ENCODE measurements around the gene BAD. TPM values are rescaled to one million over a fixed set of nuclear protein-coding genes. Genes with fewer than 3 reads are reported as not detected.

The BAD gene
- total RNA-seq, 3 donors from 2014 or later = 27.6 to 38.8 (median 36.6) TPM

DNA sequence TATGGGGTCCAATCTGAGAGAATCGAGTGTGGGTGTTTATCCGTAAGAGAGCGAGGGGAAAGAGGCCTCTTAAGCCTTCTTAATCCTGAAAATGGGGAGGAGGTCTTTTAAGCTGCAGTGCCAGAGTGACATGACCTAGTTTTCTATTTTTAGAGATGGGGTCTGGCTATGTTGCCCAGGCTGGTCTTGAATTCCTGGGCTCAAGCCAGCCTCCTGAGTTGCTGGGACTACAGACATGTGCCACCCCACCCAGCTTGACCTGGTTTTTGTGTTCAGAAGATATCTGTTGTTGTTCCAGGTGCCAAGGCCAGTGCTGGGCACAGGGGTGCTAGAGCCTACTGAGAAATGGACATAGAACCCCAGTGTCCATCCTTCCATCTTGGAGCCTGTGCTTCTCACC lies 1.4 kb downstream of the BAD start:
- Mint-ChIP-seq H3K4me1 (ENCODE audit: low read depth) (peaks cover 14% of the 10 kb centered on the region), H3K27me3 (ENCODE audit: low read depth) (no peaks in the 10 kb centered on the region), H3K9me3 (no peaks in the 10 kb centered on the region), H3K4me3 (peak overlapping the region; percentile 49), H3K36me3 (ENCODE audit: insufficient read depth) (peaks cover 10% of the 10 kb centered on the region)
- ATAC-seq = no peak
- DNase-seq = no peak

DNA sequence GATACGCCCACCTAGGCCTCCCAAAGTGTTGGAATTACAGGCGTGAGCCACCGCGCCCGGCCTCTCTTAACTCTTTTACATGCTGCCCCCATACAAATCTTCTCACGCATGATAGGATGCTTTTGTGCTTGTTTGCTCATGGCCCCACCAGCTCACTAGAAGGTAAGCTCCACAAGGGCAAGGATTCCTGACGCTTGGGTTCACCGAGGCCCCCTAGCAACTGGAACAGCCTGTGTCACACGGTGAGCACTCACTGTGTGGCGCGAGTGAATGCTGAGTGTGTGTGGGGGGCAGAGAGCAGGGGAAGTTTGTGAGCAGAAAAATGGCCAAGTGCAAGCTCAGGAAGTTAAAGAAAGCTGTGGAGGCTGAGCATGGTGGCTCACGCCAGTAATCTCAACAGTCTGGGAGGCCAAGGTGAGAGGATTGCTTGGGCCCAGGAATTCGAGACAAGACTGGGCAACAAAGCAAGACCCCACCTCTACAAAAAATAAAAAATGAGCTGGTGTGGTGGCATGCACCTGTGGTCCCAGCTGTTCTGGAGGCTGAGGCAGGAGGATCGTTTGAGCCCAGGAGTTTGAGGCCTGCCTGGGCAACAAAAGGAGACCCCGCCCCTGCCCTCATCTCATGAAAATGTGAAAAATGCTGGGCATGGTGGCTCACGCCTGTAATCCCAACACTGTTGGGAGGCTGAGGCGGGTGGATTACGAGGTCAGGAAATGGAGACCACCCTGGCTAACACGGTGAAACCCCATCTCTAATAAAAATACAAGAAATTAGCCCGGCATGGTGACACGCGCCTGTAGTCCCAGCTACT lies 2.3 kb downstream of the BAD start:
- Mint-ChIP-seq H3K27me3 (ENCODE audit: low read depth) (no peaks in the 10 kb centered on the region), H3K4me3 (no peak overlapping the region), H3K36me3 (ENCODE audit: insufficient read depth) (peaks cover 10% of the 10 kb centered on the region), H3K4me1 (ENCODE audit: low read depth) (peaks cover 14% of the 10 kb centered on the region), H3K9me3 (no peaks in the 10 kb centered on the region)
- DNase-seq (no peak), ATAC-seq (no peak)

DNA sequence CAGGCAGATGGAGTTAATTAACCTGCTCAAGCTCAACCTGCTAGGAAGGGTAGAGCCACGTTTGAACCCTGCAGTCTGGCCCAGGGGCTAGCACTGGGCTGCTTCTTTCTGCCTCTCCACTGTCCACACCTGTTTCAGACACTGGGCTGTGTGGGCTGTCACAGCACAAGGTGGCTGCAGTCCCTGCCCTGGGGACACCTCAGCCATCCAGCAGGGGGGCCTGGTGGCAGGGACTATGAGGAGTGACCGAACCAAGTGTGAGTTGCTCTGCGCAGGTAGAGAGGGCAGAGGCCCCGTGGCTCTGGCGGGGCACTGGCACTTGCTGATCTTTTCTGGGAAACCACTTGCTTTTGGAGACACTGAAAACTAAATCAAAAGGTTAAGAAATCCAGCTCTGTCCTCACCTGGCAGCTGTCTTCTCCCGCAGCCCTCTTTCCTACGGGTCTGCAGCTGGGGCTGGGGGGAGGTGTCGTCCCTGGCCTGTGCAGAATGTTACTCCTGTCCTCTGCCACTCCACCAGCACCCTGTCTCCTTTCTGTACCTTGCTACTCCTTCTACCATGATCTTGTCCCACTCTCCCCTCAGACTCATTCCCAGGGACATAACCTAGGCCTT lies 5.8 kb downstream of the BAD start:
- Mint-ChIP-seq H3K36me3 (ENCODE audit: insufficient read depth) (peaks cover 10% of the 10 kb centered on the region), H3K4me3 (no peak overlapping the region), H3K27me3 (ENCODE audit: low read depth) (no peaks in the 10 kb centered on the region), H3K4me1 (ENCODE audit: low read depth) (peaks cover 9% of the 10 kb centered on the region), H3K9me3 (no peaks in the 10 kb centered on the region)
- ATAC-seq = no peak
- no peak for DNase-seq

DNA sequence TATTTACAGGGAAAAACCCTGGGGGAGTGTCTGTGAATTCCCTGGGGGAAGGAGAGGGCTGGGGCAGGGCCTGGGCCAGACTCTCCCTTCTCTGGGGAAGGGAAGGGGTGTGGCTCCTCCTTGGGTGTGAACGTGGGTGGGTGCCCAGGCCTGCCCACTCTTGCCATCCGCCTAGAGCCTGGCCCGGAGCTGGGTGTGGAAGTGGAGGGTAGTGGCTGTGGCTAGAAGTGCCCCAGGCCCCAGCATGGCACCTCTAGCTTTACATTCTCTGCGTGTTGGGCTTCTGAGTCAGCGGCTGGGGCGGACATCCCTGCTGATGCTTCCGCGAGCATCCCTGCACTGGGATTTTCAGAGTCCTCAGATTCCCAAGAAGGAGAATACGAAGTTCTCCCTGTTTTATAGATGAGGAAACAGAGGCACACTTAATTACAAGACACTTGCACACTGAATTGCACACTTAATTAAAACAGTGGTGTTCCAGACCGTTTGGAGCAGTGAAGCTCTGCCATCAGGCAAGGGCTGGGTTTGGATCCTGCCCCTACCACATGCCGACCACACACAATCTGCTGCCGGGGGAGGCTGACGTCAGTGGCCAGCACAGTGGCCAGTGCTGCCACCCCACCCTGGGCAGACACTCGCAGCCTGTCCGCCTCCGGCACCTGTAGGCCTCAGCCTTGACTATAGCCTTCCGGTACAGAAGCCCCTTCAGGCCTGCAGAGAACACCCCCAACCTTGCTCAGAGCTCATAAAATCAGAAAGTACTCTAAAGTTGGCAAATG lies 7.6 kb downstream of the BAD start:
- Mint-ChIP-seq H3K27me3 (ENCODE audit: low read depth) (no peaks in the 10 kb centered on the region), H3K9me3 (no peaks in the 10 kb centered on the region), H3K4me1 (ENCODE audit: low read depth) (peaks cover 5% of the 10 kb centered on the region), H3K36me3 (ENCODE audit: insufficient read depth) (peaks cover 10% of the 10 kb centered on the region), H3K4me3 (no peak overlapping the region)
- no peak for DNase-seq
- ATAC-seq = no peak

DNA sequence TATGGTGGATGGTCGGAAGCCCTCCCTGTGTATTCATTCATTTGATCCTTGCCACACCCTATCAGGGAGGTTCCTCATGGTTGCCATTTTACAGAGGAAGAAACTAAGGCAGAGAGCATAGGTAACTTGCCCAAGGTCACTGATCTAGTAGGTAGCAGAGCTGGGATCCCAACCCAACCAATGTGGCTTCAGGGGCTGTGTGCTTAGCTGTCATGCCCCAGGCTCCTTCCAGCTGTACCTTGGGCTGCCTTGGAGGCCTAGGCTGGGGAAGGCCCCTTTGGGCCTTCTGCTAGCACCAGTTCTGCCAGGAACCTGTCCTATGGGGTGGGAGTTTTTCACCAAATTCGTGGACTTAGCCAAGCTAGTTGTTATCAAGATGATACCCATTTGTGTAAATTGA lies 8.6 kb downstream of the BAD start:
- Mint-ChIP-seq H3K4me1 (ENCODE audit: low read depth) (peaks cover 2% of the 10 kb centered on the region), H3K36me3 (ENCODE audit: insufficient read depth) (peaks cover 4% of the 10 kb centered on the region), H3K27me3 (ENCODE audit: low read depth) (no peaks in the 10 kb centered on the region), H3K9me3 (no peaks in the 10 kb centered on the region), H3K4me3 (no peak overlapping the region)
- DNase-seq = no peak
- ATAC-seq = no peak

DNA sequence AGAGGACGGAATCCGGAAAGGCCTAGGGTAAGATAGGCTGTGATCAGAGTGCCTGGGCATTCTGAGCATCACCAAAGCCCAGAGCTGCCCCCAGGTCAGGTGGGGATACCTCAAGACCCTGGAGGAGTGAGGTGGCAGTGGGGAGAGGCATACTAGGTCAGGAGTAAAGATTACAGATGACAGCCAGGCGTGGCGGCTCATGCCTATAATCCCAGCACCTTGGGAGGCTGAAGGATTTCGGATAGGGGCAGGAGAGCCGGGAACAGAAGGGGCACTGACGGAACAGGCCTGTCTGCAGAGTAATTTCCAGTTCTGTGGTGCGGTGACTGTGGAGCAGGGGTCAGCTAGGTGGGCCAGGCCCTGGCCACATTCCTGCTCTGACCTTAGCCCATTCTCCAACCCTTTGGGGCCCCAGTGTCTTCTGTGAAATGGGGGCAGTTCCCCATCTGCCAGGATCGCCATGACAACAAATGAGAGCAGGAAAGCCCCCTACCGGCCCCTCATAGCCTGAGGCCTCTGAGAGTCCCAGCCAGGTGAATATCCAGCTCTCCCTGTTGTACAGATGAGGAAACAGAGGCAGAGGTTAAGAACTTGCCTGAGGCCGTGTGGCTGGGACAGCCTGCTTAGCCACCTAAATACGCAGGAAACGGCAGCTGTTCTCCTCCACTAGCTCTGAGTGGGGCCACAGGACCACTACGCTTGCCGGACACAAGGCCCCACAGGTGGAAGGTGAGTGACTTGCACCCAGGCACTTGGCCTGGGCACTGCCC lies 9.2 kb downstream of the BAD start:
- Mint-ChIP-seq H3K4me3 (no peak overlapping the region), H3K4me1 (ENCODE audit: low read depth) (peaks cover 3% of the 10 kb centered on the region), H3K9me3 (no peaks in the 10 kb centered on the region), H3K27me3 (ENCODE audit: low read depth) (no peaks in the 10 kb centered on the region), H3K36me3 (ENCODE audit: insufficient read depth) (peaks cover 4% of the 10 kb centered on the region)
- no peak for DNase-seq
- ATAC-seq = no peak

DNA sequence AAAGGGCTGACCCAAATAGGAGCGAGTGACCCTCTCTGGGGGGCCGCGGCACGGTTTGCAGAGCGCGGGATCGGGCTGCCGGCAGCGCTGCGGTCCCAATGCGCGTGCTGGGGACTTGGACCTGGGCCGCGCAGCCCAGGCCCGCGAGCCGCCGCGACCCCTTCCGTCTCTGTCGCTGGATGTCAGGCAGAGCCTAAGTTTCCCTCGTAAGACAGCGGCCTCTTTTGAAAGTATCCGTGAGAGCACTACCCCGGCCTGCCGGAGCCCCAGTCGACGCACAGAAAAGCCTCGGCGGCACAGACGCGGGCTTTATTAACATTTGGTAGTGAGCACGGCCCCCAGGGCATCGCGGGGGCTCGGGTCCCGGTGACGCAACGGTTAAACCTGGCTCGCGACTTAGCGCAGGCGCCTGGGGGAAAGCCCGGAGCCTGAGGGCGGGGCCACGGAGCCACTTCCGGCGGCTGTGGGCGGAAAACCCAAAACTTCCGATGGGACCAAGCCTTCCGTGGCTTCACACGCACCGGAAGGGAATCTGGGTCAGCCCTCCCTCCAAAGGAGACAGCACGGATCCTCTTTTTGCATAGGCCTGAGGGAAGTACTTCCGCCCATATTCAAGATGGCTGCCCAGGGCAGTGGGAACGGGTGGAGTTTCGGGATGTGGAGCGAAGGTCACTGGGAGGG lies 14.8 kb downstream of the BAD start:
- ATAC-seq (peak; percentile 83 to 85), DNase-seq (peak; percentile 97)
- H3K27me3 Mint-ChIP-seq (ENCODE audit: low read depth) = no peaks in the 10 kb centered on the region

DNA sequence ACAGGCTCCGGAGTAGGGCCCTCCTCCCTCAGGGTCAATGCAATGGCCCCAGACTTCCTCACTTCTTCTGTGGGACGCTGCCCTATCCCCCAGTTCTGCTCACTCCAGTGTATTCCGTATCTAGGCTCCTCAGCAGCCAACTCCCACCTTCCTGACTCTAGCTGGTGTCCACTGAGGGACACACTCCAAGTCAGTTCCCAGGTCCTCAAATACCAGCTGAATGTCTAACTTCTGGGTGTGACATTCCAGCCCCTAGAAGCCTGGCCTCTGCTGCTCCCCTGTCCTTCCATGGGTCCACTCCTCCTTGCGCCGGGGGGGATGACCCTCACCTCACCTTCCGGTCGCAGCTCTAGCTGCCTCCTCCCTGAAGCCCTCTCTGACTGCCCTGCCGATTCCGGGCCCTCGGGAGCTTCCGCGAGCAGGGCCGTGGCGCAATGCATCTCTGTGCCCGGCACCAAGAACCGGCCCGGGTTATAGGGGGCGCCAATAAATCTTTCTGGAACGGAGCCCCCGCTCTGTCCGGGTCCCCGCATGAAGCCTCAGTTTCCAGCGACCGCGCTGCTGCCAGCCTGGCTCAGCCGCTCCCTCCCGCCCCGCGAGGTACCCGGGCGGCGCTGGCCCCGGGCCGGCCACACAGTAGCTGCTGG lies 15.4 kb downstream of the BAD start:
- Mint-ChIP-seq H3K27me3 (ENCODE audit: low read depth) (no peaks in the 10 kb centered on the region), H3K4me1 (ENCODE audit: low read depth) (peaks cover 14% of the 10 kb centered on the region), H3K36me3 (ENCODE audit: insufficient read depth) (no peaks in the 10 kb centered on the region), H3K4me3 (peak overlapping the region; percentile 93), H3K9me3 (no peaks in the 10 kb centered on the region)
- ATAC-seq (peak; percentile 5 to 7), DNase-seq (no peak)

More for the DNA sequence above, 14.8 kb downstream of the BAD start:
- no peaks in the 10 kb centered on the region for H3K9me3 Mint-ChIP-seq
- H3K4me3 Mint-ChIP-seq = peak overlapping the region; percentile 93
- H3K36me3 Mint-ChIP-seq (ENCODE audit: insufficient read depth) = no peaks in the 10 kb centered on the region
- peaks cover 14% of the 10 kb centered on the region for H3K4me1 Mint-ChIP-seq (ENCODE audit: low read depth)

DNA sequence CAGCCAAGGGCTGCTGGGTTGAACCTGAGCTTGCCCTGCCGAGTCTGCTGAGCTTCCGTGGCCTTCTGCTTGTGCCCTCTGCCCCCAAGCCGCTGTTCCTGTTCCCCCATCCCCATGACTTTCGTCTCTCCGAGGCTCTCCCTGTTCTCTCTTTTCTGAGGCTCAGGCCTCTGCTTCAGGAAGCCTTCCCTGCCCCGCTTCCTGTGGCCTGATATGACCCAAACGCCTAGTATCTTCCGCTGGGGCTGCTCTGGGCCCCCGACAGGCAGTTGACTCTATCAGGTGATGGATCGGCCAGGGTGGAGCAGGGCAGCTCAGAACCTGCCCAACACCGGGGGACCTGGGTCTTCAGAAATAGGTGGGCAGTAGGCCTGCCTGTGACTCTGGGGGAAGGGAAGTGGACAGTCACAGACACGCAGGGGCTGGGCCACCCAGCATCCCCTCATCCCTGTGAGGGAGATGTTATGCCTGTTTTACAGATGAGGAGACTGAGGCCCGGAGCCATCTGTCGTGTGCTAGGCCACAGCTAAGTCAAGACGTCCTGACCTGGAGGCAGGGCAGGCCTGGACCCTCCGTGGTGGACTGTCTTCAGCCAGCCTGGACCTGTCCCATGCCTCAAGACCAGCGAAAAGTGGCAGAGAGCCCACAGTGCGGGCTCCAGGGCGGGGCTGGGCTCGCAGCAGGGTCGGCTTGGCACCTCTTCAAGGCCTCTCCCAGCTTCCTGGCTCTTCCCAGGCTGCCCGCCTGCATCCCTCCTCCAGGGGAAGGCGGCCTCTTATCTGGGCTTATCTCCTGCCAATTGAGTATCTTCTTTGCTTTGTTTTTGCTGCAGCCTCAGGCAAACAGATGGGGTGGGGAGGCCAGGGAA lies 16.2 kb downstream of the BAD start:
- DNase-seq (no peak), ATAC-seq (no peak)
- Mint-ChIP-seq H3K36me3 (ENCODE audit: insufficient read depth) (no peaks in the 10 kb centered on the region), H3K27me3 (ENCODE audit: low read depth) (no peaks in the 10 kb centered on the region), H3K9me3 (no peaks in the 10 kb centered on the region), H3K4me3 (peak overlapping the region; percentile 93), H3K4me1 (ENCODE audit: low read depth) (peaks cover 14% of the 10 kb centered on the region)

DNA sequence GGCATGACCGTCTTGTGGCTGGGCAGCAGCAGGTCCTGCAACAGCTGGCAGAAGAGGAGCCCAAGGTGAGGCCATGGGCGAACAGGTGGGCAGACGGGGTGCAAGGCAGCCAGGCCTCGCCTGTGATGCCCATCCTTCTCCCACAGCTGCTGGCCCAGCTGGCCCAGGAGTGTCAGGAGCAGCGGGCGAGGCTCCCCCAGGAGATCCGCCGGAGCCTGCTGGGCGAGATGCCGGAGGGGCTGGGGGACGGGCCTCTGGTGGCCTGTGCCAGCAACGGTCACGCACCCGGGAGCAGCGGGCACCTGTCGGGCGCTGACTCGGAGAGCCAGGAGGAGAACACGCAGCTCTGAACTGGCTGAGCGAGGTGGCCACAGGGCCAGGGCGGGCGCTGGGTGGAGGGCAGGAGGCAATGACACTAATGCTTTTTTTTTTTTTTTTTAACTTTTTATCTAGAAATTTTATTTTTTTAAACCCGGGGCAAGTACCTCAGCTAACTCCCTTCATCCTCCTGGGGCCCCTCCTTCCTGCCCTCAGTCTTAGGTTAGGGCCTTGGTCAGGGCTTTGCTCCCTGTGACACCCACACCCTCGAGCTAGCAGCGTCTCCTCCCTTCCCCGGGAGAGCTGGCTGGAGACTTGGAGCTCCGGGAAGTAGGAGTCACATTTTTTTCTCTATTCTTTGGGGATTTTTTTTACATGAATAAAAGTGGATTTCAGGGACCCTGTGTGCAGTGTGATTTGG lies 17.1 kb downstream of the BAD start:
- ATAC-seq (no peak), DNase-seq (no peak)
- H3K36me3 Mint-ChIP-seq (ENCODE audit: insufficient read depth) = peaks cover 2% of the 10 kb centered on the region
- H3K4me1 Mint-ChIP-seq (ENCODE audit: low read depth) = peaks cover 14% of the 10 kb centered on the region
- H3K4me3 Mint-ChIP-seq = no peak overlapping the region
- no peaks in the 10 kb centered on the region for H3K9me3 Mint-ChIP-seq
- no peaks in the 10 kb centered on the region for H3K27me3 Mint-ChIP-seq (ENCODE audit: low read depth)

DNA sequence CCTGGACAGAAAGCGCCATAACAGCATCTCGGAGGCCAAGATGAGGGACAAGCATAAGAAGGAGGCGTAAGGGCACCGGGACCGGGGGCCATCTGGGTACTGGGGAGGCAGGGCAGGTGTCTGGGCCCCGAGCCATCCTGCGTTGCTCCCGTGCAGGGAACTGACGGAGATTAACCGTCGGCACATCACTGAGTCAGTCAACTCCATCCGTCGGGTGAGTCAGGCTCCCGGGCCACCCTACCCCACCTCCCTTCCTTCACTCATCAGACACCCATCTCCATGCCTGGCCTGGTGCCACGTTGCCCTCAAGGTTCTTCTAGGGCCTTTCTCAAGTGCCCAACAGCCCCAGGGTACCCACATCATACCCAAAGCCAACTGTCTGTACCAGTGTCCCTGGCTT lies 18.1 kb downstream of the BAD start:
- H3K4me3 Mint-ChIP-seq = no peak overlapping the region
- H3K36me3 Mint-ChIP-seq (ENCODE audit: insufficient read depth) = peaks cover 2% of the 10 kb centered on the region
- no peak for ATAC-seq
- no peak for DNase-seq
- no peaks in the 10 kb centered on the region for H3K27me3 Mint-ChIP-seq (ENCODE audit: low read depth)
- peaks cover 12% of the 10 kb centered on the region for H3K4me1 Mint-ChIP-seq (ENCODE audit: low read depth)
- no peaks in the 10 kb centered on the region for H3K9me3 Mint-ChIP-seq
